ENCODE data around the gene ESPN. TPM values are rescaled to one million over a fixed set of nuclear protein-coding genes. Genes with fewer than 3 reads are reported as not detected.

Gene ESPN
- total RNA-seq, 1 donor from 2014 or later = 0.66 TPM

DNA sequence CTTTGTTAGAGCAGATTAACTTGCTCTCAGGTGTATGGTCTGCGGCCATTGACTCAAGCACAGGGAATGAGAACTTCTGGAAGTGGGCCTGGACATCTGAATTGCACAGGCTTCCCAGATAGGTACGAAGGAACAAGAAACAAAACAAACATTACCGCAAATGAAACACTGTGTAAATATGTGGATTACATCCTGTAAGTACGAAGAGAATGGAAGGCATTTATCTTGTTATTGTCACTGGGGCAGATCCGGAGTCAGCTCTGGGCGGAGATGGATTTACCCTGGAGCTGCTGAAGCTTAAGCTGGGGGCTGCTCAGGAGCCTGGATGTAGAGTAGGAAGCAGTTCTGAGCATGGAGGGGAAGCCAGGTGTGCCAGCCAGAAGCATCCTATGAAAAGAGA lies 11.7 kb upstream of the ESPN start:
- Histone ChIP-seq H3K4me2 (ENCODE audit: low read length) (peak overlapping the region; percentile 26), H3K79me2 (ENCODE audit: insufficient read depth, low read length) (no peaks in the 10 kb centered on the region), H3K9me3 (ENCODE audit: insufficient read depth, low read depth, low read length) (no peaks in the 10 kb centered on the region), H3K27me3 (ENCODE audit: insufficient read depth, low read length) (peaks cover 36% of the 10 kb centered on the region), H3K36me3 (ENCODE audit: insufficient read depth, low read length) (no peaks in the 10 kb centered on the region), H3K27ac (ENCODE audit: low read depth, low read length) (no peak overlapping the region), H2AFZ (ENCODE audit: low read depth, low read length) (no peak overlapping the region), H3K4me1 (ENCODE audit: insufficient read depth, low read length) (peaks cover 13% of the 10 kb centered on the region), H4K20me1 (ENCODE audit: insufficient read depth, low read length) (no peaks in the 10 kb centered on the region), H3K4me3 (ENCODE audit: insufficient read depth, low read depth, low read length) (no peak overlapping the region), H3K9ac (ENCODE audit: low read length) (no peak overlapping the region)
- peaks cover 3% of the 10 kb centered on the region for H3K4me1 Mint-ChIP-seq (ENCODE audit: low read depth, unreplicated experiment)
- H3K4me3 Mint-ChIP-seq (ENCODE audit: unreplicated experiment) = no peak overlapping the region
- H3K9me3 Mint-ChIP-seq (ENCODE audit: unreplicated experiment) = peaks cover 4% of the 10 kb centered on the region
- peak; percentile 49 for DNase-seq (ENCODE audit: low read depth)
- H3K27me3 Mint-ChIP-seq (ENCODE audit: low read depth, unreplicated experiment) = peaks cover 33% of the 10 kb centered on the region
- FAIRE-seq = no peak
- TF ChIP-seq, protein P1, sequence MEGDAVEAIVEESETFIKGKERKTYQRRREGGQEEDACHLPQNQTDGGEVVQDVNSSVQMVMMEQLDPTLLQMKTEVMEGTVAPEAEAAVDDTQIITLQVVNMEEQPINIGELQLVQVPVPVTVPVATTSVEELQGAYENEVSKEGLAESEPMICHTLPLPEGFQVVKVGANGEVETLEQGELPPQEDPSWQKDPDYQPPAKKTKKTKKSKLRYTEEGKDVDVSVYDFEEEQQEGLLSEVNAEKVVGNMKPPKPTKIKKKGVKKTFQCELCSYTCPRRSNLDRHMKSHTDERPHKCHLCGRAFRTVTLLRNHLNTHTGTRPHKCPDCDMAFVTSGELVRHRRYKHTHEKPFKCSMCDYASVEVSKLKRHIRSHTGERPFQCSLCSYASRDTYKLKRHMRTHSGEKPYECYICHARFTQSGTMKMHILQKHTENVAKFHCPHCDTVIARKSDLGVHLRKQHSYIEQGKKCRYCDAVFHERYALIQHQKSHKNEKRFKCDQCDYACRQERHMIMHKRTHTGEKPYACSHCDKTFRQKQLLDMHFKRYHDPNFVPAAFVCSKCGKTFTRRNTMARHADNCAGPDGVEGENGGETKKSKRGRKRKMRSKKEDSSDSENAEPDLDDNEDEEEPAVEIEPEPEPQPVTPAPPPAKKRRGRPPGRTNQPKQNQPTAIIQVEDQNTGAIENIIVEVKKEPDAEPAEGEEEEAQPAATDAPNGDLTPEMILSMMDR (IDR thresholded peaks at IDR 0.05; ENCODE audit: insufficient read depth, low read depth, low read length) = no peak
- no peak for TF ChIP-seq EZH2 (IDR thresholded peaks at IDR 0.05; ENCODE audit: insufficient read depth, low read length)
- H3K27ac Mint-ChIP-seq (ENCODE audit: unreplicated experiment) = no peak overlapping the region
- H3K36me3 Mint-ChIP-seq (ENCODE audit: low read depth, unreplicated experiment) = peaks cover 4% of the 10 kb centered on the region

DNA sequence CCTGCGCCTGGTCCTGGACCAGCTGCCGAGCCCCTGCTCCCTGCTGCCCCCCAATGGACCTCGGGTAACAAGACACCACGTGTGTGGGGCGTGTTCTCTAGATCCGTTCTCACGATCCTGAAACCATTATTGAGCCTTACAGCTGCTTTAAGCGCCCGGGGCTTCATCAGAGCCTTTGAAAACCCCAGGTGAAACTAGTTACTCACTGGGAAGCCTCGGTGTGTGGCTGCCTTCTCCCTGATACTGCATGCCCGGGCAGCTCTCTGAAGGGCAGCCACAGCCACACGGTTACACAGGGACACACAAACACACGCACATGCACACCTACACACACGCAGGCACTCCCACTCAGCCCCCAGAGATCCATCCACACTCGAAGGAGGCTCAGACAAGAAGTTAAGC lies 10.1 kb upstream of the ESPN start:
- H3K27ac Mint-ChIP-seq (ENCODE audit: unreplicated experiment) = peak overlapping the region; percentile 79

More for the DNA sequence above, 10.1 kb upstream of the ESPN start:
- Mint-ChIP-seq H3K27me3 (ENCODE audit: low read depth, unreplicated experiment) (peaks cover 36% of the 10 kb centered on the region), H3K4me1 (ENCODE audit: low read depth, unreplicated experiment) (peaks cover 3% of the 10 kb centered on the region), H3K9me3 (ENCODE audit: unreplicated experiment) (peaks cover 4% of the 10 kb centered on the region), H3K4me3 (ENCODE audit: unreplicated experiment) (no peak overlapping the region), H3K36me3 (ENCODE audit: low read depth, unreplicated experiment) (peaks cover 5% of the 10 kb centered on the region)
- Histone ChIP-seq H3K27ac (ENCODE audit: low read depth, low read length) (no peak overlapping the region), H3K79me2 (ENCODE audit: insufficient read depth, low read length) (no peaks in the 10 kb centered on the region), H4K20me1 (ENCODE audit: insufficient read depth, low read length) (no peaks in the 10 kb centered on the region), H3K4me1 (ENCODE audit: insufficient read depth, low read length) (peaks cover 13% of the 10 kb centered on the region), H3K36me3 (ENCODE audit: insufficient read depth, low read length) (no peaks in the 10 kb centered on the region), H3K27me3 (ENCODE audit: insufficient read depth, low read length) (peaks cover 42% of the 10 kb centered on the region), H3K4me2 (ENCODE audit: low read length) (peak overlapping the region; percentile 76), H3K9ac (ENCODE audit: low read length) (peak overlapping the region; percentile 22), H2AFZ (ENCODE audit: low read depth, low read length) (peak overlapping the region; percentile 65), H3K4me3 (ENCODE audit: insufficient read depth, low read depth, low read length) (no peak overlapping the region), H3K9me3 (ENCODE audit: insufficient read depth, low read depth, low read length) (no peaks in the 10 kb centered on the region)
- DNase-seq (ENCODE audit: low read depth) = peak; percentile 32
- FAIRE-seq = no peak
- TF ChIP-seq EZH2 (IDR thresholded peaks at IDR 0.05; ENCODE audit: insufficient read depth, low read length) = no peak
- TF ChIP-seq, protein P1 (IDR thresholded peaks at IDR 0.05; ENCODE audit: insufficient read depth, low read depth, low read length) = peak; percentile 51
